Neural progenitor cell (in vitro differentiated cells): Measurements from ENCODE around the gene FOXN3.

Source experiments
- EZH2 ChIP-seq: fragments of 200-600 bp; sonication (generic); IDR thresholded peaks from 2 replicates; pipeline ENCODE4 v1.6.1; 2017; ENCODE audit warnings: antibody characterized with exemption, mild to moderate bottlenecking, moderate library complexity
- TF ChIP-seq, protein P1 (sequence below): fragments of 200-600 bp; sonication (generic); IDR thresholded peaks from 2 replicates; pipeline ENCODE4 v1.5.1; 2017; ENCODE audit warnings: antibody characterized with exemption, mild to moderate bottlenecking

DNA sequence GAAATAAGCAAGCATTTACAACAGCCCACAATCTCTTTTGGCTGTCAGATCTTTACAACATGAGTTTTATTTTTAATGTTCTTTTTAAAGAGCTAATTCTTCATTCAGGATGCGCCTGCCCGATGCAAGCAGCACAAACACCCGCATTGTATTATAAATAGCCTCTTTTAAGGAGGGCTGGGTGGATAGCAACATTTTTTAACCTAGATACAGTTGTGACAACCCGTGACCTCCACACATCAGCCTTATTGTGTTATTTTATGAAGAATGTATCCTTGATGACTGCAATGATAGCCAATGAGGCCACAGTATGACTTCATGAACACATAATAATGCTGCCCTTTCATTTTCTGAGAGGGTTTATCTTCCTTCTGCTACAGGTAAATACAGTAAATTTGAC lies 173.7 kb downstream of the FOXN3 start:
- TF ChIP-seq EZH2: no peak
- TF ChIP-seq, protein P1, sequence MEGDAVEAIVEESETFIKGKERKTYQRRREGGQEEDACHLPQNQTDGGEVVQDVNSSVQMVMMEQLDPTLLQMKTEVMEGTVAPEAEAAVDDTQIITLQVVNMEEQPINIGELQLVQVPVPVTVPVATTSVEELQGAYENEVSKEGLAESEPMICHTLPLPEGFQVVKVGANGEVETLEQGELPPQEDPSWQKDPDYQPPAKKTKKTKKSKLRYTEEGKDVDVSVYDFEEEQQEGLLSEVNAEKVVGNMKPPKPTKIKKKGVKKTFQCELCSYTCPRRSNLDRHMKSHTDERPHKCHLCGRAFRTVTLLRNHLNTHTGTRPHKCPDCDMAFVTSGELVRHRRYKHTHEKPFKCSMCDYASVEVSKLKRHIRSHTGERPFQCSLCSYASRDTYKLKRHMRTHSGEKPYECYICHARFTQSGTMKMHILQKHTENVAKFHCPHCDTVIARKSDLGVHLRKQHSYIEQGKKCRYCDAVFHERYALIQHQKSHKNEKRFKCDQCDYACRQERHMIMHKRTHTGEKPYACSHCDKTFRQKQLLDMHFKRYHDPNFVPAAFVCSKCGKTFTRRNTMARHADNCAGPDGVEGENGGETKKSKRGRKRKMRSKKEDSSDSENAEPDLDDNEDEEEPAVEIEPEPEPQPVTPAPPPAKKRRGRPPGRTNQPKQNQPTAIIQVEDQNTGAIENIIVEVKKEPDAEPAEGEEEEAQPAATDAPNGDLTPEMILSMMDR: no peak
